Measurements from ENCODE around the gene RFXAP. TPM values are rescaled to one million over a fixed set of nuclear protein-coding genes. Genes with fewer than 3 reads are reported as not detected.

RFXAP gene
- total and polyA plus RNA-seq, 9 of the 15 experiments (the other 6 are each of a cell fraction or from before 2014, with no cell fraction given): 2.1 to 9.7 (median 2.9) TPM

- no peak for TF ChIP-seq TRIM24 (IDR thresholded peaks at IDR 0.05)
- no peak for TF ChIP-seq ZFP36 (IDR thresholded peaks at IDR 0.05; ENCODE audit: low read depth, low read length, partially characterized antibody)
- TF ChIP-seq POLR2H (tag; IDR thresholded peaks at IDR 0.05; ENCODE audit: low read depth): no peak
- peak; percentile 53; the same call in 1 of the 2 replicates for TF ChIP-seq SMAD3 (CRISPR knock-in tag; conservative IDR thresholded peaks at IDR 0.05)
- no peak for TF ChIP-seq ARID2 (IDR thresholded peaks at IDR 0.05)
- TF ChIP-seq MAZ (CRISPR knock-in tag; conservative IDR thresholded peaks at IDR 0.05 in 1 of 2, IDR thresholded peaks at IDR 0.05 in 1 of 2): 0 out of 4 replicates have a peak, but pooled peaks of 1 of the 2 experiments have one; percentile 34
- peak; percentile 84 for TF ChIP-seq TSHZ1 (CRISPR knock-in tag; IDR thresholded peaks at IDR 0.05)
- TF ChIP-seq CREB3 (tag; conservative IDR thresholded peaks at IDR 0.05; ENCODE audit: low read depth): peak; percentile 87
- no peak for TF ChIP-seq ZNF740 (CRISPR knock-in tag; IDR thresholded peaks at IDR 0.05)
- TF ChIP-seq ZNF740 (tag; IDR thresholded peaks at IDR 0.05): peak in 1 of 2 experiments; percentile 74; a peak in 1 of 4 replicates
These were observed 43.1 kb downstream of the RFXAP start (continued) for GRCh38 chr13:36862002-36862685.
